HG03060 (cell line): ENCODE data around the gene CDC14A.
"Not testable (repeated sequence)": the region's sequence is repeated elsewhere in the genome, so short reads cannot be mapped to it uniquely, and the experiment has no call there.

Experiments used
- ATAC-seq: cut with Tn5 transposase; IDR thresholded peaks from one replicate; pipeline ENCODE4 v1.9.1; 2021; ENCODE audit warnings: low read depth, moderate number of reproducible peaks; ENCODE audit not compliant: unreplicated experiment

Gene CDC14A

DNA sequence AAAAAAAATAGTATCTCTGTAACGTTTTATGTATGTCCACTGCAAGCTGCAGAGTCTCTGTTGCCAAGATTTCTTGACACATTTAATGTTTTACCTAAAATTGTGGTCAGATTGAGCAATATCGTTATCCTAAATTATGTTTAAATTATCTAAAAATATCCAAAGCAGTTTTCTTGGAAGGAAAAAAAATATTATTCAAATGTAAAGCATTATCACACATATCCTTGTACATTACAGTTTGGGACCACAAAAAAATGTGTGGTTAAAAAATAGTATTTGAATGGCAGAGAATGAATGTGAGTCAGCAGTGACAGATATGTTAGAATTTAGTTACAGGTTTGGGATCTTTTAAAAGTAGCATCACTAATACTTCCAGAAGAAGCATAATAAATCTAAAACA, 21.2 kb upstream of the CDC14A start:
- not testable (repeated sequence) for ATAC-seq

DNA sequence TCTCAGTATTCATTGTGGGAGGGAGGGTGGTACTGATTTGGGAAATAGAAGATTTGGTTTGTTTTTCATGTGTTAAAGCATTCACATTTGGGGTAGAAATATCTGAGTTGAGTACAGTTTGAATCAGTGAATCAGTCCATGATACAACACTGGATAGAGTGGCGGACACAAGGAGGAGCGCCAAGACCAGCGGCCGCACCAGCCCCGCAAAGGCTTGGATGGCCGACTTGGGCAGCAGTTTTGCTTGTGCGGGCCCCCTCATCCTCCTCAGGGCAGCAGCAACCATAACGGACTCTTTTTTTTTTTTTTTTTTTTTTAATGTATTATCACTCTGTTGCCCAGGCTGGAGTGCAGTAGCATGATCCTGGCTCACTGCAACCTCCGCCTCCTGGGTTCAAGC, 20.0 kb upstream of the CDC14A start:
- ATAC-seq, result no peak

- no peak for ATAC-seq
These were observed 16.9 kb upstream of the CDC14A start for GRCh38 chr1:100335436-100335835.

- ATAC-seq, result not testable (repeated sequence)
These were observed 14.4 kb upstream of the CDC14A start for GRCh38 chr1:100337878-100338277.

GRCh38 chr1:100339735-100340134, 12.6 kb upstream of the CDC14A start:
- not testable (repeated sequence) for ATAC-seq

DNA sequence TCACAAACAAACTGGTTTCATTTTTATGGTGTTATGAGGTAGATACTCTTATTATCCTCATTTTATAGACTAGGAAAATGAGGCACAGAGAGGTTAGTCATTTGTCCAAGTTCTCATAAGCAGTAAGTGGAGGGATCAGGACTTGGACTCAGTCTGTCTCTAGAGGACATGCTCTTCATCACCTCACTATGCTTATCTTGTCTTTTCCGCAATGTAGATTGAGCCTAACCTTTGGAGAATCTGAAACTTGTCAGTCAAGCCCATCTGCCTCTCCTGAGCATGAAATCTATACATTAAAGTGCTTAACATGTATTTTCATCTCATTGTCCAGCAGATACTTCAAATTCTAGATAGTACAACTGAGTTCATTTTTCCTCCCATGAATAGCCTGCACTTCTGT, 11.8 kb upstream of the CDC14A start:
- no peak for ATAC-seq

GRCh38 chr1:100342348-100342747, 10.0 kb upstream of the CDC14A start:
- ATAC-seq, result no peak

GRCh38 chr1:100343897-100344296, 8.4 kb upstream of the CDC14A start:
- ATAC-seq, result no peak

- no peak for ATAC-seq
These were observed 7.5 kb upstream of the CDC14A start for GRCh38 chr1:100344774-100345173.

- ATAC-seq, result no peak
These were observed 5.9 kb upstream of the CDC14A start for GRCh38 chr1:100346387-100346786.

DNA sequence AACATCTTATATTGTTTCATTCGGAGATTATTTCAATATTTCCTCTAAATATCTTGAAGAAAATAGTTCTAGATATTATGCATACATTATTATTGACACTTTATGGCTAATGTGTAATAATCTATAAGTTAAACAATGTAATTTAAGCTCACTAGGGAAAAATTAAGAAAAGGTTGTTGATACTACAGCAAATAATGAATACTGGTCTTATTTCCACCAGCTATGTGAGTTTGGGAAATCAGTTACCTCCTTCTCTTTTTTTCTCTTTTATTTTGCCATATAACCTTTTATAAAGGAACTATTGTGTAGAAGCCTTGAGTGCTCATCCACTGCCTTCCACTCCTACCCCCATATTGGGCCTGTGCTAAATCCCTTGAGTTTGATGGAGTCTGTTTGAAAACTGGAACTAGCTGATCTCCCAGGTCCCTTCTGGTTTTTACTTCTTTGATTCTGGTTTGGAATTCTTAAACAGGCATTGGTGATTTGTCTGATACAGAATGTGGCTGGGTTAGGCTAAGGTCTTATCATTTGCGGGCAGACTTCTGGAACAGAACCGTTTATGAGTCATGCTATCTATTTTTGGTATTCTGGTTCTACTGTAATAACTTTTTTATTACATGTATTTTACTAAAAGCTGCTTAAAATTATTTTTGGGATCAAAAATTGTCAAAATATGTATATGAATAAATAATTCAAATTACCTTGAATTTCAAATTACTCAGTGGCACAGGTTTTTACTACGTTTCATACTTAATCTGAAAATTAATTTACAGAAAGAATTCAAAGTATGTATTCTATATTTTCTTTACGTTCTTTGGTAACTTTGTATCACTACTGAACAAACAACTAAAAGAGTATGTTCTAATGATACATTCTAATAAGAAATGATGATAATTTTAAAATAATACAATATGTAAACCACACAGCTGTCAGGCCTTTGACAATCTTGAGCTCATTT, 5.0 kb upstream of the CDC14A start:
- no peak for ATAC-seq

DNA sequence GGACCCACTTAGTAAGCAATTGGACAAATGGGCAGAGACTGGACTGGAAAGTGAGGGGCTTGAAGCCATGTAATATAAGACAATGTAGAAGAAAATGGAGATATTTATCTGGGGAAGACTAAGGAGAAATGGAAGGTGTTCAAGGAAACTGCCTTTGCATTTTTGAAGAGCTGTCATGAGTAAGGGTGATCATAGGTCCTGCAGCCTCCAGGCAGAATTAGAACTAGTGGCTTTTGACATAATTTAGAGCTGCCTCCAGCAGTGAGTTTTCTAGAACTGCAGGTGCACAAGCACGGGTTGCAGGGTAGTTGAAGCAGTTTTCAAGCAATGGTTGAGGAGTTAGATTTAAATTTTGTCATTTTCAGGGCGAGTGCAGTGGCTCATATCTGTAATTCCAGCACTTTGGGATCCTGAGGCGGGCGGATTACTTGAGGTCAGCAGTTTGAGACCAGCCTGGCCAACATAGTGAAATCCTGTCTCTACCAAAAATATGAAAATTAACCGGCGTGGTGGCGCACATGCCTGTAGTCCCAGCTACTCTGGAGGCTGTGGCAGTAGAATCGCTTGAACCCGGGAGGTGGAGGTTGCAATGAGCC, 3.7 kb upstream of the CDC14A start:
- ATAC-seq, result no peak

GRCh38 chr1:100349246-100349645, 3.1 kb upstream of the CDC14A start:
- no peak for ATAC-seq

- no peak for ATAC-seq
These were observed 1.6 kb upstream of the CDC14A start for GRCh38 chr1:100350787-100351094.

- ATAC-seq, result peak; percentile 52
These were observed 1.0 kb upstream of the CDC14A start for GRCh38 chr1:100351095-100351887.

- no peak for ATAC-seq
These were observed 930 bp downstream of the CDC14A start for GRCh38 chr1:100353071-100353801.

GRCh38 chr1:100353988-100354387, 1.7 kb downstream of the CDC14A start:
- no peak for ATAC-seq

DNA sequence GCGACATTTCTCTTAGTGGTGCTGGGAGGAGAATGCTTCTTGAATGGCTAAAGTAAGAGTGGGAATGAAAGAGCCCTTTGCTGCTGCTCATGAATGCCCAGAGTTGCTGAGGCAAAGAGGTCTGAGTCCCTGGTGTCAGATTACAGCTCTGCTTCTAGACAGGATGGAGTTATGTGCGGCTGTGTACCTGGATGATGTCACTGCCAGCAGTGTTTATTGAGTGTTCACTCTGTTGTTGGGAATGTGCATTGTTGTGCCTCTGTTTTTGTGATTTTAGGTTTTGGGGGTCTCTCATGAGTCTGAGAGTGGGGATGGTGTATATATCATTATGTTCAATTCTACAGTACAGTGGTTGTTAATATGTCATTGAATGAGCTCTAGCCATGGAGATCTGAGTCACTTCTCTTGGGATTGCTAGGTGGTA, 2.7 kb downstream of the CDC14A start:
- ATAC-seq, result no peak

GRCh38 chr1:100358210-100358609, 5.9 kb downstream of the CDC14A start:
- no peak for ATAC-seq

GRCh38 chr1:100359139-100359538, 6.8 kb downstream of the CDC14A start:
- ATAC-seq, result no peak
